Neural cell (in vitro differentiated cells): ENCODE results near the gene EYA2. TPM values are rescaled to one million over a fixed set of nuclear protein-coding genes. Genes with fewer than 3 reads are reported as not detected.

Source experiments
- H2AFZ ChIP-seq: fragments of 200-600, 300-800 bp; sonication (generic), shearing (Covaris generic); 2 replicates; pipeline ENCODE4 v1.6.0; 2014; ENCODE audit warnings: low read depth, mild to moderate bottlenecking, antibody characterized with exemption, low read length, moderate library complexity
- H3F3A ChIP-seq: fragments of 200-600 bp; shearing (Covaris generic); 2 replicates; pipeline ENCODE4 v1.6.1; 2016; ENCODE audit warnings: mild to moderate bottlenecking, moderate library complexity, mixed read lengths, antibody characterized with exemption, low read length; ENCODE audit not compliant: insufficient read depth, poor library complexity, severe bottlenecking
- H3K27ac ChIP-seq: fragments of 200-600, 300-800 bp; sonication (generic), shearing (Covaris generic); 2 replicates; pipeline ENCODE4 v1.5.1; 2014; ENCODE audit warnings: mild to moderate bottlenecking, low read length, moderate library complexity
- H3K27me3 ChIP-seq: fragments of 300-800, 200-600 bp; sonication (generic), shearing (Covaris generic); 2 replicates; pipeline ENCODE4 v1.6.0; 2014; ENCODE audit warnings: mild to moderate bottlenecking, low read depth, low read length, moderate library complexity; ENCODE audit not compliant: insufficient read depth
- H3K36me3 ChIP-seq: fragments of 300-800, 200-600 bp; sonication (generic), shearing (Covaris generic); 2 replicates; pipeline ENCODE4 v1.5.1; 2014; ENCODE audit warnings: mild to moderate bottlenecking, antibody characterized with exemption, low read length, moderate library complexity; ENCODE audit not compliant: insufficient read depth
- H3K4me2 ChIP-seq: fragments of 300-800, 200-600 bp; sonication (generic), shearing (Covaris generic); 2 replicates; pipeline ENCODE4 v1.6.0; 2014; ENCODE audit warnings: mild to moderate bottlenecking, low read length
- H3K4me3 ChIP-seq: fragments of 300-800, 200-600 bp; sonication (generic), shearing (Covaris generic); 2 replicates; pipeline ENCODE4 v1.5.1; 2014; ENCODE audit warnings: mild to moderate bottlenecking, low read length, moderate library complexity
- H3K79me2 ChIP-seq: fragments of 200-600 bp; shearing (Covaris generic); replicated peaks from 2 replicates; pipeline ENCODE4 v1.6.0; 2014; ENCODE audit warnings: mild to moderate bottlenecking, low read length, moderate library complexity; ENCODE audit not compliant: insufficient read depth
- H3K9ac ChIP-seq: fragments of 300-800, 200-600 bp; sonication (generic), shearing (Covaris generic); 2 replicates; pipeline ENCODE4 v1.6.1; 2016; ENCODE audit warnings: mild to moderate bottlenecking, low read length, mixed read lengths
- H3K9me2 ChIP-seq: fragments of 200-600 bp; shearing (Covaris generic); 2 replicates; pipeline ENCODE4 v1.6.1; 2016; ENCODE audit warnings: mild to moderate bottlenecking, low read length, mixed read lengths; ENCODE audit not compliant: insufficient read depth
- H3K9me3 ChIP-seq: fragments of 200-600, 300-800 bp; sonication (generic), shearing (Covaris generic); 2 replicates; pipeline ENCODE4 v1.6.1; 2016; ENCODE audit warnings: mild to moderate bottlenecking, mixed run types, low read length, moderate library complexity, mixed read lengths
- H4K20me1 ChIP-seq: fragments of 200-600 bp; shearing (Covaris generic); 2 replicates; pipeline ENCODE4 v1.6.1; 2016; ENCODE audit warnings: mild to moderate bottlenecking, mixed run types; ENCODE audit not compliant: insufficient read depth
- CTCF ChIP-seq: fragments of 450-650 bp; IDR thresholded peaks from 2 replicates; pipeline ENCODE4 v1.5.1; 2014; ENCODE audit warnings: antibody characterized with exemption, mild to moderate bottlenecking, moderate library complexity; ENCODE audit not compliant: poor library complexity, severe bottlenecking
- EP300 ChIP-seq: fragments of 450-650 bp; conservative IDR thresholded peaks from 2 replicates; pipeline ENCODE4 v1.6.1; 2014; ENCODE audit warnings: antibody characterized with exemption, mild to moderate bottlenecking, moderate library complexity; ENCODE audit not compliant: poor library complexity, severe bottlenecking
- EZH2 ChIP-seq: fragments of 200-600, 300-800 bp; shearing (Covaris generic), sonication (generic); IDR thresholded peaks from 2 replicates; pipeline ENCODE4 v1.6.1; 2014; ENCODE audit warnings: antibody characterized with exemption, low read length, borderline replicate concordance, mild to moderate bottlenecking; ENCODE audit not compliant: insufficient read depth, poor library complexity, severe bottlenecking
- MXI1 ChIP-seq: fragments of 450-650 bp; conservative IDR thresholded peaks from 2 replicates; pipeline ENCODE4 v1.6.1; 2014; ENCODE audit warnings: antibody characterized with exemption, mild to moderate bottlenecking; ENCODE audit not compliant: poor library complexity, severe bottlenecking
- POLR2AphosphoS5 ChIP-seq: IDR thresholded peaks from 2 replicates; pipeline ENCODE4 v1.6.1; 2012
- RAD21 ChIP-seq: fragments of 450-650 bp; conservative IDR thresholded peaks from 2 replicates; pipeline ENCODE4 v1.6.1; 2014; ENCODE audit warnings: antibody characterized with exemption, mild to moderate bottlenecking, moderate library complexity
- REST ChIP-seq: IDR thresholded peaks from 2 replicates; pipeline ENCODE4 v1.6.1; 2012; ENCODE audit warnings: borderline replicate concordance
- SMC3 ChIP-seq: fragments of 450-650 bp; conservative IDR thresholded peaks from 2 replicates; pipeline ENCODE4 v1.6.1; 2014; ENCODE audit warnings: antibody characterized with exemption, mild to moderate bottlenecking, moderate library complexity; ENCODE audit not compliant: poor library complexity
- TAF1 ChIP-seq: IDR thresholded peaks from 2 replicates; pipeline ENCODE4 v1.6.1; 2012; ENCODE audit warnings: low read depth
- polyA plus RNA-seq: library from polyadenylated mRNA; depleted of rRNA; stranded (reverse); fragments of >200 nt; gene quantifications from 2 replicates; pipeline ENCODE4 v1.2.3, GENCODE V29; 2014

EYA2 gene
- polyA plus RNA-seq, 1 donor from 2014 or later, result 0.88 TPM

- Histone ChIP-seq H3K27me3 (no peaks in the 10 kb centered on the region), H4K20me1 (no peaks in the 10 kb centered on the region), H3K4me3 (no peak overlapping the region), H3K9me2 (no peaks in the 10 kb centered on the region), H3K79me2 (no peaks in the 10 kb centered on the region), H2AFZ (no peak overlapping the region), H3K9me3 (no peaks in the 10 kb centered on the region), H3K9ac (no peak overlapping the region), H3K36me3 (no peaks in the 10 kb centered on the region), H3K4me2 (no peak overlapping the region), H3F3A (no peaks in the 10 kb centered on the region), H3K27ac (no peak overlapping the region)
- TF ChIP-seq RAD21, result no peak
- no peak for TF ChIP-seq MXI1
- TF ChIP-seq POLR2AphosphoS5, result no peak
- no peak for TF ChIP-seq TAF1
- no peak for TF ChIP-seq SMC3
- no peak for TF ChIP-seq REST
- no peak for TF ChIP-seq EZH2
- TF ChIP-seq EP300, result no peak
- no peak for TF ChIP-seq CTCF
These were observed 201.0 kb downstream of the EYA2 start for GRCh38 chr20:47095690-47096089.

- Histone ChIP-seq H4K20me1 (no peaks in the 10 kb centered on the region), H3K79me2 (no peaks in the 10 kb centered on the region), H3K27ac (no peak overlapping the region), H3K36me3 (no peaks in the 10 kb centered on the region), H3K4me2 (no peak overlapping the region), H3F3A (no peaks in the 10 kb centered on the region), H3K9ac (no peak overlapping the region), H3K4me3 (no peak overlapping the region), H3K9me2 (no peaks in the 10 kb centered on the region), H2AFZ (no peak overlapping the region), H3K9me3 (no peaks in the 10 kb centered on the region), H3K27me3 (no peaks in the 10 kb centered on the region)
- TF ChIP-seq TAF1 (no peak), RAD21 (no peak), CTCF (no peak), REST (no peak), POLR2AphosphoS5 (no peak), SMC3 (no peak), EZH2 (no peak), MXI1 (no peak), EP300 (no peak)
These were observed 203.3 kb downstream of the EYA2 start for GRCh38 chr20:47097691-47098622.
